K562 (cell line): Measurements from ENCODE around the gene ALDH9A1. TPM values are rescaled to one million over a fixed set of nuclear protein-coding genes. Genes with fewer than 3 reads are reported as not detected.

Experiments used
- CBX2 ChIP-seq: fragments of 200-600 bp; sonication (generic); IDR thresholded peaks from one replicate; pipeline ENCODE4 v1.6.1; 2012; ENCODE audit warnings: mild to moderate bottlenecking, low read length, inconsistent platforms; ENCODE audit not compliant: insufficient read depth, poor library complexity, severe bottlenecking
- CEBPG ChIP-seq, 3 experiments: fragments of 200-800 bp in 1 of 3; sonication (Bioruptor generic) in 1 of 3; sonication (generic) in 1 of 3; formaldehyde crosslinking in 1 of 3; IDR thresholded peaks in 2 of 3; conservative IDR thresholded peaks in 1 of 3; 2 replicates each; pipeline versions ENCODE4 v1.6.1 to v1.8.0; 2016 to 2022; ENCODE audit warnings: missing compliant biosample characterization in 2 of 3, missing genetic modification characterization in 2 of 3, mild to moderate bottlenecking in 1 of 3, missing genetic modification reagents in 1 of 3
- CXXC5 ChIP-seq: fragments of 250-450 bp; sonication (Bioruptor Pico); IDR thresholded peaks from 2 replicates; pipeline ENCODE4 v1.8.0; 2022; ENCODE audit warnings: inconsistent platforms, mild to moderate bottlenecking, moderate library complexity
- HDAC8 ChIP-seq: fragments of 450-650 bp; IDR thresholded peaks from 2 replicates; pipeline ENCODE4 v1.6.1; 2016; ENCODE audit warnings: mild to moderate bottlenecking, missing genetic modification characterization, moderate library complexity, missing compliant biosample characterization
- HNRNPLL ChIP-seq: fragments of 200-400 bp; formaldehyde crosslinking; IDR thresholded peaks from 2 replicates; pipeline ENCODE4 v1.6.1; 2017; ENCODE audit warnings: low read length, low read depth, mild to moderate bottlenecking; ENCODE audit not compliant: poor library complexity, severe bottlenecking
- POLR2B ChIP-seq: fragments of 450-650 bp; IDR thresholded peaks from 2 replicates; pipeline ENCODE4 v1.6.1; 2018; ENCODE audit warnings: low read depth; ENCODE audit not compliant: partially characterized antibody
- SREBF2 ChIP-seq: sonication (generic); formaldehyde crosslinking; IDR thresholded peaks from 2 replicates; pipeline ENCODE4 v1.4.0; 2020; ENCODE audit warnings: mild to moderate bottlenecking, missing genetic modification reagents
- ZFX ChIP-seq: sonication (generic); formaldehyde crosslinking; IDR thresholded peaks from 2 replicates; pipeline ENCODE4 v1.8.0; 2022; ENCODE audit warnings: mild to moderate bottlenecking, missing genetic modification reagents, moderate library complexity
- ZNF217 ChIP-seq: sonication (generic); formaldehyde crosslinking; IDR thresholded peaks from 2 replicates; pipeline ENCODE4 v1.8.0; 2022; ENCODE audit warnings: mild to moderate bottlenecking, missing genetic modification reagents
- ZNF830 ChIP-seq: fragments of 250-450 bp; sonication (Bioruptor Pico); IDR thresholded peaks from 2 replicates; pipeline ENCODE4 v1.5.0; 2021; ENCODE audit warnings: mild to moderate bottlenecking
- polyA plus RNA-seq, 8 experiments: library from polyadenylated mRNA; depleted of rRNA in 4 of 8; stranded (reverse) in 5 of 8; unstranded in 3 of 8; fragments of >200 nt; fragmentation: Nextera tagmentation in 2 of 8; fragmentation: Illumina TruSeq in 1 of 8; extraction: Ambion mirVana in 2 of 8; extraction: Trizol in 1 of 8; gene quantifications; 2 replicates each; pipeline versions ENCODE4 v1.2.1 to v1.2.3, GENCODE V29; 2011 to 2014; ENCODE audit warnings: inconsistent platforms in 1 of 8, missing spikeins in 1 of 8
- total RNA-seq, 7 experiments: library from RNA; depleted of rRNA in 6 of 7; stranded (reverse); fragments of >200 nt in 6 of 7; fragmentation: Illumina TruSeq in 2 of 7; extraction: Trizol in 2 of 7; gene quantifications; 2 replicates each; pipeline versions ENCODE4 v1.2.1 to v1.2.3, GENCODE V29; 2011 to 2021; ENCODE audit warnings: low replicate concordance in 1 of 7
- TF ChIP-seq, protein P1 (sequence below), 2 experiments: IDR thresholded peaks; 2 replicates each; pipeline ENCODE4 v1.6.1; 2011; ENCODE audit warnings: borderline replicate concordance in 1 of 2, control low read depth in 1 of 2, low read depth in 1 of 2, low read length in 1 of 2, mild to moderate bottlenecking in 1 of 2, mixed read lengths in 1 of 2, moderate library complexity in 1 of 2; ENCODE audit not compliant: insufficient read depth in 1 of 2, insufficient read length in 1 of 2, poor library complexity in 1 of 2, severe bottlenecking in 1 of 2; ENCODE audit errors: extremely low read depth in 1 of 2
- TF ChIP-seq, protein P2 (sequence below): fragments of 250-450 bp; sonication (Bioruptor Pico); IDR thresholded peaks from 2 replicates; pipeline ENCODE4 v1.9.0; 2021; ENCODE audit warnings: mild to moderate bottlenecking
- TF ChIP-seq, protein P3 (sequence below): sonication (generic); formaldehyde crosslinking; IDR thresholded peaks from 2 replicates; pipeline ENCODE4 v1.8.0; 2023; ENCODE audit warnings: mild to moderate bottlenecking, missing genetic modification reagents
- TF ChIP-seq, protein P4 (sequence below): sonication (generic); formaldehyde crosslinking; IDR thresholded peaks from 2 replicates; pipeline ENCODE4 v1.8.0; 2023; ENCODE audit warnings: mild to moderate bottlenecking, missing genetic modification reagents

The ALDH9A1 gene
- total and polyA plus RNA-seq, 9 of the 15 experiments (the other 6 are each of a cell fraction or from before 2014, with no cell fraction given), result 26.5 to 54.3 (median 39.2) TPM

DNA sequence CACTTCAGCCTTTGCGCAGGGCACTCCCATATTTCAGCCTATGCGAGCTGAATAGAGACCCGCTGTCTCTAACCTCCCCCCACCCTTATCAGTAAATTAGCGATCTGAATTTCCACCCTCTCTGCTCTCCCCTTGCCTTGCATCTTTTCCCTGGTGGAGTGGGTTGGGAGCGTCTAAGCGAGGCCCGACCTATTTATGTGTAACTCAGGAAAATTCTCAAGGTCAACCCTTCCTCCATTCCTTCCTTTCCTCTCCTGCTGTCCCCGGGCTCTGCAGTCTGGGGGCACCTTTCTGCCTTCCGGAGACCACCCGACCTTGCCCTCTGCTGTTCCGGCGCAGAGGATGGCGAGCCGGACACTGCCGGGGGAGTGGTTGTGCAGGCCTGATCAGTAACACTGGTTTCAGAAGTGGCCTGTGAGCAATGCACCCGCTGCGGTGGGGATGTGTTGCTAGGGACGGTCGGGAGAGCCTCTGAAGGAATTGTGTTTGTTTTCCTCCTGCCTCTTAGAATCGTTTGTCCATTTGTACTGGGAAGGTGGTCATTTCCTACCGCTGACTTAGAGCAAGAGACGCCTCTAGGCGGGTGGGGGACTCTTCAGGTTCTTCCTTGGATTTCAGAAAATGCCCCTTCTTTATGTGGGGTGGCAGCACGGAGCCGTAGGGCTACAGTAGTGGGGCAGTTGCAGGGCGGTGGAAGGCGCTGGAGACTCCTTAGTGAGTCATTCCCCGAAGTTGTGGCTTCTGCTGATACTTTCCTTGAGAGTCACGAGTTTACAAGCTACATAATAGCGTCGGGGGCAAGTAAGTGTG is 66.8 kb downstream of the ALDH9A1 start (continued):
- TF ChIP-seq CBX2 (no peak), POLR2B (no peak), ZFX (CRISPR knock-in tag) (no peak), CEBPG (CRISPR knock-in tag; IDR thresholded peaks at IDR 0.05) (no peak), CEBPG (tag; conservative IDR thresholded peaks at IDR 0.05 in 1 of 2, IDR thresholded peaks at IDR 0.05 in 1 of 2) (no peak), ZNF830 (peak; percentile 71; the same call in 1 of the 2 replicates), ZNF217 (no peak), HDAC8 (no peak), CXXC5 (CRISPR knock-in tag) (peak; percentile 23), SREBF2 (CRISPR knock-in tag) (no peak), HNRNPLL (no peak)
- TF ChIP-seq, protein P1, sequence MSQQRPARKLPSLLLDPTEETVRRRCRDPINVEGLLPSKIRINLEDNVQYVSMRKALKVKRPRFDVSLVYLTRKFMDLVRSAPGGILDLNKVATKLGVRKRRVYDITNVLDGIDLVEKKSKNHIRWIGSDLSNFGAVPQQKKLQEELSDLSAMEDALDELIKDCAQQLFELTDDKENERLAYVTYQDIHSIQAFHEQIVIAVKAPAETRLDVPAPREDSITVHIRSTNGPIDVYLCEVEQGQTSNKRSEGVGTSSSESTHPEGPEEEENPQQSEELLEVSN (IDR thresholded peaks at IDR 0.05; ENCODE audit: borderline replicate concordance in 1 of 2, extremely low read depth in 1 of 2, insufficient read depth in 1 of 2, insufficient read length in 1 of 2, low read depth in 1 of 2, low read length in 1 of 2, poor library complexity in 1 of 2, severe bottlenecking in 1 of 2), result no peak
- TF ChIP-seq, protein P2, sequence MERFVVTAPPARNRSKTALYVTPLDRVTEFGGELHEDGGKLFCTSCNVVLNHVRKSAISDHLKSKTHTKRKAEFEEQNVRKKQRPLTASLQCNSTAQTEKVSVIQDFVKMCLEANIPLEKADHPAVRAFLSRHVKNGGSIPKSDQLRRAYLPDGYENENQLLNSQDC (CRISPR knock-in tag), result no peak
- TF ChIP-seq, protein P3, sequence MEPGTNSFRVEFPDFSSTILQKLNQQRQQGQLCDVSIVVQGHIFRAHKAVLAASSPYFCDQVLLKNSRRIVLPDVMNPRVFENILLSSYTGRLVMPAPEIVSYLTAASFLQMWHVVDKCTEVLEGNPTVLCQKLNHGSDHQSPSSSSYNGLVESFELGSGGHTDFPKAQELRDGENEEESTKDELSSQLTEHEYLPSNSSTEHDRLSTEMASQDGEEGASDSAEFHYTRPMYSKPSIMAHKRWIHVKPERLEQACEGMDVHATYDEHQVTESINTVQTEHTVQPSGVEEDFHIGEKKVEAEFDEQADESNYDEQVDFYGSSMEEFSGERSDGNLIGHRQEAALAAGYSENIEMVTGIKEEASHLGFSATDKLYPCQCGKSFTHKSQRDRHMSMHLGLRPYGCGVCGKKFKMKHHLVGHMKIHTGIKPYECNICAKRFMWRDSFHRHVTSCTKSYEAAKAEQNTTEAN (CRISPR knock-in tag), result no peak
- TF ChIP-seq, protein P4, sequence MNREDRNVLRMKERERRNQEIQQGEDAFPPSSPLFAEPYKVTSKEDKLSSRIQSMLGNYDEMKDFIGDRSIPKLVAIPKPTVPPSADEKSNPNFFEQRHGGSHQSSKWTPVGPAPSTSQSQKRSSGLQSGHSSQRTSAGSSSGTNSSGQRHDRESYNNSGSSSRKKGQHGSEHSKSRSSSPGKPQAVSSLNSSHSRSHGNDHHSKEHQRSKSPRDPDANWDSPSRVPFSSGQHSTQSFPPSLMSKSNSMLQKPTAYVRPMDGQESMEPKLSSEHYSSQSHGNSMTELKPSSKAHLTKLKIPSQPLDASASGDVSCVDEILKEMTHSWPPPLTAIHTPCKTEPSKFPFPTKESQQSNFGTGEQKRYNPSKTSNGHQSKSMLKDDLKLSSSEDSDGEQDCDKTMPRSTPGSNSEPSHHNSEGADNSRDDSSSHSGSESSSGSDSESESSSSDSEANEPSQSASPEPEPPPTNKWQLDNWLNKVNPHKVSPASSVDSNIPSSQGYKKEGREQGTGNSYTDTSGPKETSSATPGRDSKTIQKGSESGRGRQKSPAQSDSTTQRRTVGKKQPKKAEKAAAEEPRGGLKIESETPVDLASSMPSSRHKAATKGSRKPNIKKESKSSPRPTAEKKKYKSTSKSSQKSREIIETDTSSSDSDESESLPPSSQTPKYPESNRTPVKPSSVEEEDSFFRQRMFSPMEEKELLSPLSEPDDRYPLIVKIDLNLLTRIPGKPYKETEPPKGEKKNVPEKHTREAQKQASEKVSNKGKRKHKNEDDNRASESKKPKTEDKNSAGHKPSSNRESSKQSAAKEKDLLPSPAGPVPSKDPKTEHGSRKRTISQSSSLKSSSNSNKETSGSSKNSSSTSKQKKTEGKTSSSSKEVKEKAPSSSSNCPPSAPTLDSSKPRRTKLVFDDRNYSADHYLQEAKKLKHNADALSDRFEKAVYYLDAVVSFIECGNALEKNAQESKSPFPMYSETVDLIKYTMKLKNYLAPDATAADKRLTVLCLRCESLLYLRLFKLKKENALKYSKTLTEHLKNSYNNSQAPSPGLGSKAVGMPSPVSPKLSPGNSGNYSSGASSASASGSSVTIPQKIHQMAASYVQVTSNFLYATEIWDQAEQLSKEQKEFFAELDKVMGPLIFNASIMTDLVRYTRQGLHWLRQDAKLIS (CRISPR knock-in tag), result peak; percentile 32
